Myocyte (in vitro differentiated cells): ENCODE measurements around the gene ILF3. TPM values are rescaled to one million over a fixed set of nuclear protein-coding genes. Genes with fewer than 3 reads are reported as not detected.

Experiments
- DNase-seq: peaks from one replicate; pipeline ENCODE4 v3.0.0-alpha.2; 2012; ENCODE audit warnings: low read depth
- microRNA counts: library from miRNA; unstranded; fragments of <30 nt; microRNA quantifications from one replicate; lab custom pipeline; 2016
- microRNA-seq: library from miRNA; unstranded; fragments of <30 nt; microRNA quantifications from one replicate; pipeline ENCODE4, GENCODE V29; 2016
- total RNA-seq: library from RNA; depleted of rRNA; stranded (reverse); fragments of >200 nt; gene quantifications from 2 replicates; pipeline ENCODE4 v1.2.3, GENCODE V29; 2014

The ILF3 gene
- total RNA-seq, 1 donor from 2014 or later, result 94.6 TPM

- DNase-seq, result no peak
These were observed 75.3 kb downstream of the ILF3 start for GRCh38 chr19:10729411-10729810.

- no peak for DNase-seq
These were observed 76.8 kb downstream of the ILF3 start for GRCh38 chr19:10730932-10731331.

GRCh38 chr19:10735741-10736140 lies 81.6 kb downstream of the ILF3 start:
- no peak for DNase-seq

- no peak for DNase-seq
These were observed 82.0 kb downstream of the ILF3 start for GRCh38 chr19:10736189-10736588.

- DNase-seq, result no peak
These were observed 82.9 kb downstream of the ILF3 start for GRCh38 chr19:10736916-10737551.

GRCh38 chr19:10737722-10738121 lies 83.6 kb downstream of the ILF3 start:
- DNase-seq, result no peak

GRCh38 chr19:10740798-10741197 lies 86.7 kb downstream of the ILF3 start:
- DNase-seq, result no peak

MicroRNAs within 50 kb of the gene (microRNA counts, 767-probe panel; counts per million panel counts)
- microRNA hsa-miR-638 (lab: Ali Mortazavi, UCI), result not detected

Small RNA genes within 50 kb of the gene (microRNA-seq; reads per million reads assigned to microRNA genes)
- not detected for gene MIR638

Other genes starting within 250 kb of the ILF3 start
- 1.1 and 1.2 TPM in 2 replicates for gene PDE4A, start 233.8 kb upstream of the ILF3 start, total RNA-seq
- 80.2 and 102 TPM in 2 replicates for gene KEAP1, start 151.0 kb upstream of the ILF3 start, total RNA-seq
- 0.21 and 1.1 TPM in 2 replicates for gene S1PR5, start 136.9 kb upstream of the ILF3 start, total RNA-seq
- gene ATG4D, start 110.4 kb upstream of the ILF3 start, total RNA-seq, result 36.8 and 52.8 TPM in 2 replicates
- gene KRI1, start 88.3 kb upstream of the ILF3 start, total RNA-seq, result 13.9 and 22.1 TPM in 2 replicates
- gene CDKN2D, start 85.4 kb upstream of the ILF3 start, total RNA-seq, result 10.2 and 16.5 TPM in 2 replicates
- 1.6 TPM in 1 of 2 replicates, not detected in the other for gene AP1M2, start 67.0 kb upstream of the ILF3 start, total RNA-seq
- gene SLC44A2, start 28.8 kb upstream of the ILF3 start, total RNA-seq, result 81.9 and 100 TPM in 2 replicates
- gene QTRT1, start 47.1 kb downstream of the ILF3 start, total RNA-seq, result 40.5 and 43.1 TPM in 2 replicates
- gene DNM2, start 63.7 kb downstream of the ILF3 start, total RNA-seq, result 64.8 and 71.8 TPM in 2 replicates
- gene TMED1, start 181.9 kb downstream of the ILF3 start, total RNA-seq, result 84.8 and 87.4 TPM in 2 replicates
- gene C19orf38, start 194.1 kb downstream of the ILF3 start, total RNA-seq, result 0.21 and 1.1 TPM in 2 replicates
- 37.1 and 42.6 TPM in 2 replicates for gene CARM1, start 217.2 kb downstream of the ILF3 start, total RNA-seq